ENCODE results near the gene PDP2.

GRCh38 chr16:66842765-66843164 is 37.5 kb upstream of the PDP2 start:
- TF ChIP-seq, protein P1, sequence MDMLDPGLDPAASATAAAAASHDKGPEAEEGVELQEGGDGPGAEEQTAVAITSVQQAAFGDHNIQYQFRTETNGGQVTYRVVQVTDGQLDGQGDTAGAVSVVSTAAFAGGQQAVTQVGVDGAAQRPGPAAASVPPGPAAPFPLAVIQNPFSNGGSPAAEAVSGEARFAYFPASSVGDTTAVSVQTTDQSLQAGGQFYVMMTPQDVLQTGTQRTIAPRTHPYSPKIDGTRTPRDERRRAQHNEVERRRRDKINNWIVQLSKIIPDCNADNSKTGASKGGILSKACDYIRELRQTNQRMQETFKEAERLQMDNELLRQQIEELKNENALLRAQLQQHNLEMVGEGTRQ (IDR thresholded peaks at IDR 0.05; ENCODE audit: borderline replicate concordance, low read depth, low read length) = no peak
- TF ChIP-seq CTCF (IDR thresholded peaks at IDR 0.05 in 2 of 3, conservative IDR thresholded peaks at IDR 0.05 in 1 of 3; ENCODE audit: control insufficient read depth in 2 of 3, extremely low read depth in 1 of 3, insufficient read depth in 1 of 3, low read depth in 3 of 3, low read length in 3 of 3) = no peak
- no peak for TF ChIP-seq JUNB (IDR thresholded peaks at IDR 0.05)
- TF ChIP-seq, protein P2, sequence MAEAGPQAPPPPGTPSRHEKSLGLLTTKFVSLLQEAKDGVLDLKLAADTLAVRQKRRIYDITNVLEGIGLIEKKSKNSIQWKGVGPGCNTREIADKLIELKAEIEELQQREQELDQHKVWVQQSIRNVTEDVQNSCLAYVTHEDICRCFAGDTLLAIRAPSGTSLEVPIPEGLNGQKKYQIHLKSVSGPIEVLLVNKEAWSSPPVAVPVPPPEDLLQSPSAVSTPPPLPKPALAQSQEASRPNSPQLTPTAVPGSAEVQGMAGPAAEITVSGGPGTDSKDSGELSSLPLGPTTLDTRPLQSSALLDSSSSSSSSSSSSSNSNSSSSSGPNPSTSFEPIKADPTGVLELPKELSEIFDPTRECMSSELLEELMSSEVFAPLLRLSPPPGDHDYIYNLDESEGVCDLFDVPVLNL (IDR thresholded peaks at IDR 0.05; ENCODE audit: low read depth, low read length) = no peak
- no peak for TF ChIP-seq ETV6 (conservative IDR thresholded peaks at IDR 0.05 in 1 of 2, IDR thresholded peaks at IDR 0.05 in 1 of 2; ENCODE audit: borderline replicate concordance in 1 of 2, low read depth in 1 of 2)
- TF ChIP-seq CREB1 (IDR thresholded peaks at IDR 0.05; ENCODE audit: low read depth) = no peak
- TF ChIP-seq NR2C2 (IDR thresholded peaks at IDR 0.05; ENCODE audit: borderline replicate concordance, control insufficient read depth, insufficient read length, low read depth) = no peak
- TF ChIP-seq RCOR1 (conservative IDR thresholded peaks at IDR 0.05; ENCODE audit: low read depth, low read length) = no peak
- TF ChIP-seq, protein P3, sequence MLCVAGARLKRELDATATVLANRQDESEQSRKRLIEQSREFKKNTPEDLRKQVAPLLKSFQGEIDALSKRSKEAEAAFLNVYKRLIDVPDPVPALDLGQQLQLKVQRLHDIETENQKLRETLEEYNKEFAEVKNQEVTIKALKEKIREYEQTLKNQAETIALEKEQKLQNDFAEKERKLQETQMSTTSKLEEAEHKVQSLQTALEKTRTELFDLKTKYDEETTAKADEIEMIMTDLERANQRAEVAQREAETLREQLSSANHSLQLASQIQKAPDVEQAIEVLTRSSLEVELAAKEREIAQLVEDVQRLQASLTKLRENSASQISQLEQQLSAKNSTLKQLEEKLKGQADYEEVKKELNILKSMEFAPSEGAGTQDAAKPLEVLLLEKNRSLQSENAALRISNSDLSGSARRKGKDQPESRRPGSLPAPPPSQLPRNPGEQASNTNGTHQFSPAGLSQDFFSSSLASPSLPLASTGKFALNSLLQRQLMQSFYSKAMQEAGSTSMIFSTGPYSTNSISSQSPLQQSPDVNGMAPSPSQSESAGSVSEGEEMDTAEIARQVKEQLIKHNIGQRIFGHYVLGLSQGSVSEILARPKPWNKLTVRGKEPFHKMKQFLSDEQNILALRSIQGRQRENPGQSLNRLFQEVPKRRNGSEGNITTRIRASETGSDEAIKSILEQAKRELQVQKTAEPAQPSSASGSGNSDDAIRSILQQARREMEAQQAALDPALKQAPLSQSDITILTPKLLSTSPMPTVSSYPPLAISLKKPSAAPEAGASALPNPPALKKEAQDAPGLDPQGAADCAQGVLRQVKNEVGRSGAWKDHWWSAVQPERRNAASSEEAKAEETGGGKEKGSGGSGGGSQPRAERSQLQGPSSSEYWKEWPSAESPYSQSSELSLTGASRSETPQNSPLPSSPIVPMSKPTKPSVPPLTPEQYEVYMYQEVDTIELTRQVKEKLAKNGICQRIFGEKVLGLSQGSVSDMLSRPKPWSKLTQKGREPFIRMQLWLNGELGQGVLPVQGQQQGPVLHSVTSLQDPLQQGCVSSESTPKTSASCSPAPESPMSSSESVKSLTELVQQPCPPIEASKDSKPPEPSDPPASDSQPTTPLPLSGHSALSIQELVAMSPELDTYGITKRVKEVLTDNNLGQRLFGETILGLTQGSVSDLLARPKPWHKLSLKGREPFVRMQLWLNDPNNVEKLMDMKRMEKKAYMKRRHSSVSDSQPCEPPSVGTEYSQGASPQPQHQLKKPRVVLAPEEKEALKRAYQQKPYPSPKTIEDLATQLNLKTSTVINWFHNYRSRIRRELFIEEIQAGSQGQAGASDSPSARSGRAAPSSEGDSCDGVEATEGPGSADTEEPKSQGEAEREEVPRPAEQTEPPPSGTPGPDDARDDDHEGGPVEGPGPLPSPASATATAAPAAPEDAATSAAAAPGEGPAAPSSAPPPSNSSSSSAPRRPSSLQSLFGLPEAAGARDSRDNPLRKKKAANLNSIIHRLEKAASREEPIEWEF (IDR thresholded peaks at IDR 0.05; ENCODE audit: insufficient replicate concordance, low read depth, low read length) = no peak
- no peak for TF ChIP-seq EZH2 (IDR thresholded peaks at IDR 0.05; ENCODE audit: borderline replicate concordance, control insufficient read depth, low read depth, low read length)
- TF ChIP-seq, protein P4, sequence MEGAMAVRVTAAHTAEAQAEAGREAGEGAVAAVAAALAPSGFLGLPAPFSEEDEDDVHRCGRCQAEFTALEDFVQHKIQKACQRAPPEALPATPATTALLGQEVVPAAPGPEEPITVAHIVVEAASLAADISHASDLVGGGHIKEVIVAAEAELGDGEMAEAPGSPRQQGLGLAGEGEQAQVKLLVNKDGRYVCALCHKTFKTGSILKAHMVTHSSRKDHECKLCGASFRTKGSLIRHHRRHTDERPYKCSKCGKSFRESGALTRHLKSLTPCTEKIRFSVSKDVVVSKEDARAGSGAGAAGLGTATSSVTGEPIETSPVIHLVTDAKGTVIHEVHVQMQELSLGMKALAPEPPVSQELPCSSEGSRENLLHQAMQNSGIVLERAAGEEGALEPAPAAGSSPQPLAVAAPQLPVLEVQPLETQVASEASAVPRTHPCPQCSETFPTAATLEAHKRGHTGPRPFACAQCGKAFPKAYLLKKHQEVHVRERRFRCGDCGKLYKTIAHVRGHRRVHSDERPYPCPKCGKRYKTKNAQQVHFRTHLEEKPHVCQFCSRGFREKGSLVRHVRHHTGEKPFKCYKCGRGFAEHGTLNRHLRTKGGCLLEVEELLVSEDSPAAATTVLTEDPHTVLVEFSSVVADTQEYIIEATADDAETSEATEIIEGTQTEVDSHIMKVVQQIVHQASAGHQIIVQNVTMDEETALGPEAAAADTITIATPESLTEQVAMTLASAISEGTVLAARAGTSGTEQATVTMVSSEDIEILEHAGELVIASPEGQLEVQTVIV (IDR thresholded peaks at IDR 0.05; ENCODE audit: borderline replicate concordance, partially characterized antibody) = no peak
- no peak for TF ChIP-seq RB1 (IDR thresholded peaks at IDR 0.05; ENCODE audit: borderline replicate concordance)

Measured in GM12878 (cell line).